ENCODE data around the gene HTR3C.
"Not testable (repeated sequence)": the region's sequence is repeated elsewhere in the genome, so short reads cannot be mapped to it uniquely, and the experiment has no call there.

Gene HTR3C

GRCh38 chr3:184022323-184022722 is 30.5 kb upstream of the HTR3C start:
- Histone ChIP-seq H3K36me3 (ENCODE audit: control insufficient read depth, insufficient read depth, low read length) (no peaks in the 10 kb centered on the region), H3K4me2 (ENCODE audit: low read length) (no peak overlapping the region), H3K4me1 (no peaks in the 10 kb centered on the region), H3K27me3 (ENCODE audit: control insufficient read depth, insufficient read depth, low read length) (no peaks in the 10 kb centered on the region), H3K9ac (no peak overlapping the region), H3K27ac (no peak overlapping the region), H3K4me3 (ENCODE audit: low read depth, low read length) (no peak overlapping the region), H2AFZ (no peak overlapping the region), H3K9me3 (ENCODE audit: control insufficient read depth, low read length) (no peaks in the 10 kb centered on the region), H3K79me2 (no peaks in the 10 kb centered on the region)
- TF ChIP-seq, protein P1, sequence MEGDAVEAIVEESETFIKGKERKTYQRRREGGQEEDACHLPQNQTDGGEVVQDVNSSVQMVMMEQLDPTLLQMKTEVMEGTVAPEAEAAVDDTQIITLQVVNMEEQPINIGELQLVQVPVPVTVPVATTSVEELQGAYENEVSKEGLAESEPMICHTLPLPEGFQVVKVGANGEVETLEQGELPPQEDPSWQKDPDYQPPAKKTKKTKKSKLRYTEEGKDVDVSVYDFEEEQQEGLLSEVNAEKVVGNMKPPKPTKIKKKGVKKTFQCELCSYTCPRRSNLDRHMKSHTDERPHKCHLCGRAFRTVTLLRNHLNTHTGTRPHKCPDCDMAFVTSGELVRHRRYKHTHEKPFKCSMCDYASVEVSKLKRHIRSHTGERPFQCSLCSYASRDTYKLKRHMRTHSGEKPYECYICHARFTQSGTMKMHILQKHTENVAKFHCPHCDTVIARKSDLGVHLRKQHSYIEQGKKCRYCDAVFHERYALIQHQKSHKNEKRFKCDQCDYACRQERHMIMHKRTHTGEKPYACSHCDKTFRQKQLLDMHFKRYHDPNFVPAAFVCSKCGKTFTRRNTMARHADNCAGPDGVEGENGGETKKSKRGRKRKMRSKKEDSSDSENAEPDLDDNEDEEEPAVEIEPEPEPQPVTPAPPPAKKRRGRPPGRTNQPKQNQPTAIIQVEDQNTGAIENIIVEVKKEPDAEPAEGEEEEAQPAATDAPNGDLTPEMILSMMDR (IDR thresholded peaks at IDR 0.05) = no peak

DNA sequence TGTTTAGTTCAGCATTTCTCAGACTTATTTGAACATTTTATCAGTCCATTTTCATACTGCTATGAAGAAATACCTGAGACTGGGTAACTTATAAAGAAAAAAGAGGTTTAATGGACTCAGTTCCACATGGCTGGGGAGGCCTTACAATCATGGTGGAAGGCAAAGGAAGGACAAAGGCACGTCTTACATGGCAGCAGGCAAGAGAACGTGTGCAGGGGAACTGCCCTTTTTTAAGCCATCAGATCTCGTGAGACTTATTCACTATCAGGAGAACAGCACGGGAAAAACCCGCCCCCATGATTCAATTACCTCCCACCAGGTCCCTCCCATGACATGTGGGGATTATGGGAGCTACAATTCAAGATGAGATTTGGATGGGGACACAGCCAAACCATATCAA is 27.6 kb upstream of the HTR3C start:
- H3K4me1 ChIP-seq; H3K9ac ChIP-seq; H3K4me2 ChIP-seq (ENCODE audit: low read length); H3K36me3 ChIP-seq (ENCODE audit: control insufficient read depth, insufficient read depth, low read length); H3K9me3 ChIP-seq (ENCODE audit: control insufficient read depth, low read length); H3K27me3 ChIP-seq (ENCODE audit: control insufficient read depth, insufficient read depth, low read length); H2AFZ ChIP-seq; H3K4me3 ChIP-seq (ENCODE audit: low read depth, low read length); H3K79me2 ChIP-seq; H3K27ac ChIP-seq: not testable (repeated sequence)

DNA sequence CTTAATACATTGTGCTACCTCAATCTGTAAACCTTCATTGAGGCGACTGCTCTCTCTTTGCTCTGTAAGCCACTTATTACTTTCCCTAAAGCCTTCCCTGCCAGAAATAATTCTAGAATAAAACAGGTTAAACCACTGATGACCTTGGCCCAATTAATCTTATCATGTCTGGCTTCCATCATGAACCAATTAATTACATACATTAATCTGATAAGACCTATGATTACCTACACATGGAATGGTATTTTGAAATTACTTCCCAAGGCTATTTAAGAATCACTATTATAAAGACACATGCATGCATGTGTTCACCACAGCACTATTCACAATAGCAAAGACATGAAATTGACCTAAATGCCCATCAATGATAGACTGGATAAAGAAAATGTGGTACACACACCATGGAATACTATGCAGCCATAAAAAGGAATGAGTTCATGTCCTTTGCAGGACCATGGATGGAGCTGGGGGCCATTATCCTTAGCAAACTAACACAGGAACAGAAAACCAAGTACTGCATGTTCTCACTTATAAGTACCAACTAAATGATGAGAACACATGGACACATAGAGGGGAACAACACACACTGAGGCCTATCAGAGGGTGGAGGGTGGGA is 24.5 kb upstream of the HTR3C start:
- H3K4me2 ChIP-seq (ENCODE audit: low read length); H3K36me3 ChIP-seq (ENCODE audit: control insufficient read depth, insufficient read depth, low read length); H2AFZ ChIP-seq; H3K79me2 ChIP-seq; H3K9me3 ChIP-seq (ENCODE audit: control insufficient read depth, low read length); H3K4me3 ChIP-seq (ENCODE audit: low read depth, low read length); H3K9ac ChIP-seq; H3K4me1 ChIP-seq; H3K27ac ChIP-seq; H3K27me3 ChIP-seq (ENCODE audit: control insufficient read depth, insufficient read depth, low read length): not testable (repeated sequence)

GRCh38 chr3:184029443-184029842 is 23.4 kb upstream of the HTR3C start:
- H3K4me1 ChIP-seq = no peaks in the 10 kb centered on the region
- H2AFZ ChIP-seq = no peak overlapping the region
- H3K4me2 ChIP-seq (ENCODE audit: low read length) = no peak overlapping the region
- no peak overlapping the region for H3K9ac ChIP-seq
- no peak overlapping the region for H3K4me3 ChIP-seq (ENCODE audit: low read depth, low read length)
- no peak overlapping the region for H3K27ac ChIP-seq
- H3K9me3 ChIP-seq (ENCODE audit: control insufficient read depth, low read length) = no peaks in the 10 kb centered on the region
- H3K36me3 ChIP-seq (ENCODE audit: control insufficient read depth, insufficient read depth, low read length) = no peaks in the 10 kb centered on the region
- TF ChIP-seq, protein P1 (IDR thresholded peaks at IDR 0.05) = no peak
- H3K27me3 ChIP-seq (ENCODE audit: control insufficient read depth, insufficient read depth, low read length) = no peaks in the 10 kb centered on the region
- no peaks in the 10 kb centered on the region for H3K79me2 ChIP-seq

DNA sequence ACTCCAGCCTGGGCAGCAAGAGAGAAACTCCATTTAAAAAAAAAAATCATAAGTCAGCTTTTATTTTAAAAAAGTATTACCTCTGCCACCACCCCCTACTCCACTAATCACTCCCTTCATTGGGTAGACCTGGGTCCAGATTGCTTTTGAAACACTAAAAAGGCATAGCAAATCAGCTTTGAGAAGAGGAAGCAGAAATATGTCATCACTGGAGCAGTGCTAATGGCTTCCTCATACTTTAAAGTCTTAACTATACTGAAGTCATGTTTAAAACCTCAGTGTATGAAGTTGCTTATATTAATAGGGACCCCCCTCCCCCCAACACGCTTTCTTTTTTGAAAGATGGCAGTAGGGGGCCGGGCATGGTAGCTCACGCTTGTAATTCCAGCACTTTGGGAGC is 22.3 kb upstream of the HTR3C start:
- Histone ChIP-seq H3K4me1 (no peaks in the 10 kb centered on the region), H2AFZ (no peak overlapping the region), H3K79me2 (no peaks in the 10 kb centered on the region), H3K9ac (no peak overlapping the region), H3K27me3 (ENCODE audit: control insufficient read depth, insufficient read depth, low read length) (no peaks in the 10 kb centered on the region), H3K27ac (no peak overlapping the region), H3K4me2 (ENCODE audit: low read length) (no peak overlapping the region), H3K36me3 (ENCODE audit: control insufficient read depth, insufficient read depth, low read length) (no peaks in the 10 kb centered on the region), H3K9me3 (ENCODE audit: control insufficient read depth, low read length) (no peaks in the 10 kb centered on the region), H3K4me3 (ENCODE audit: low read depth, low read length) (no peak overlapping the region)
- TF ChIP-seq, protein P1 (IDR thresholded peaks at IDR 0.05) = no peak

- Histone ChIP-seq H3K4me1 (no peaks in the 10 kb centered on the region), H3K4me2 (ENCODE audit: low read length) (no peak within 1 kb of the TSS), H3K9ac (no peak within 1 kb of the TSS), H3K4me3 (ENCODE audit: low read depth, low read length) (no peak within 1 kb of the TSS), H3K27me3 (ENCODE audit: control insufficient read depth, insufficient read depth, low read length) (no peaks in the 10 kb centered on the region), H3K9me3 (ENCODE audit: control insufficient read depth, low read length) (no peaks in the 10 kb centered on the region), H2AFZ (no peak within 1 kb of the TSS), H3K36me3 (ENCODE audit: control insufficient read depth, insufficient read depth, low read length) (no peaks in the 10 kb centered on the region), H3K79me2 (no peaks in the 10 kb centered on the region), H3K27ac (no peak within 1 kb of the TSS)
- TF ChIP-seq, protein P1 (IDR thresholded peaks at IDR 0.05) = no peak
Observed at GRCh38 chr3:184031187-184031792, 21.6 kb upstream of the HTR3C start, which contains the start of gene HTR3D. HTR3D (plus strand) TSS chr3:184031742; CDS start chr3:184031742, 0 bp downstream.

Measured in parathyroid adenoma (tissue), 2 donors.